Hepatocyte (in vitro differentiated cells): ENCODE data around the gene CAPN11. TPM values are rescaled to one million over a fixed set of nuclear protein-coding genes. Genes with fewer than 3 reads are reported as not detected.

Experiments
- DNase-seq: peaks from one replicate; pipeline ENCODE4 v3.0.0-alpha.2; 2016; ENCODE audit warnings: low spot score
- H2AFZ ChIP-seq: fragments of 200-600 bp; sonication (generic); 2 replicates; pipeline ENCODE4 v1.6.0; 2016; ENCODE audit warnings: antibody characterized with exemption, mild to moderate bottlenecking
- H3K27ac ChIP-seq: fragments of 200-600 bp; sonication (generic); 2 replicates; pipeline ENCODE4 v1.5.1; 2016; ENCODE audit warnings: mild to moderate bottlenecking
- H3K27me3 ChIP-seq: fragments of 200-600 bp; sonication (generic); 2 replicates; pipeline ENCODE4 v1.6.1; 2016
- H3K36me3 ChIP-seq: fragments of 200-600 bp; sonication (generic); replicated peaks from 2 replicates; pipeline ENCODE4 v1.5.1; 2016; ENCODE audit warnings: low read depth; ENCODE audit not compliant: insufficient read depth
- H3K4me1 ChIP-seq: fragments of 200-600 bp; sonication (generic); 2 replicates; pipeline ENCODE4 v1.5.1; 2016; ENCODE audit warnings: mild to moderate bottlenecking, moderate library complexity; ENCODE audit not compliant: insufficient read depth
- H3K4me2 ChIP-seq: fragments of 200-600 bp; sonication (generic); 2 replicates; pipeline ENCODE4 v1.6.0; 2016
- H3K4me3 ChIP-seq: fragments of 200-600 bp; sonication (generic); 2 replicates; pipeline ENCODE4 v1.5.1; 2016; ENCODE audit warnings: mild to moderate bottlenecking
- H3K79me2 ChIP-seq: fragments of 200-600 bp; sonication (generic); 2 replicates; pipeline ENCODE4 v1.6.0; 2017; ENCODE audit warnings: mild to moderate bottlenecking
- H3K9me2 ChIP-seq: fragments of 200-600 bp; sonication (generic); replicated peaks from 2 replicates; pipeline ENCODE4 v1.6.0; 2017; ENCODE audit warnings: mild to moderate bottlenecking; ENCODE audit not compliant: insufficient read depth
- H3K9me3 ChIP-seq: fragments of 200-600 bp; sonication (generic); 2 replicates; pipeline ENCODE4 v1.5.1; 2016; ENCODE audit warnings: low read depth, mild to moderate bottlenecking
- H4K20me1 ChIP-seq: fragments of 200-600 bp; sonication (generic); 2 replicates; pipeline ENCODE4 v1.6.0; 2016; ENCODE audit warnings: mild to moderate bottlenecking; ENCODE audit not compliant: insufficient read depth, poor library complexity, severe bottlenecking
- CTCF ChIP-seq: fragments of 200-600 bp; sonication (generic); IDR thresholded peaks from 2 replicates; pipeline ENCODE4 v1.5.1; 2016; ENCODE audit warnings: antibody characterized with exemption, mild to moderate bottlenecking; ENCODE audit not compliant: poor library complexity
- EZH2 ChIP-seq: fragments of 200-600 bp; sonication (generic); IDR thresholded peaks from 2 replicates; pipeline ENCODE4 v1.6.1; 2016; ENCODE audit warnings: antibody characterized with exemption, mild to moderate bottlenecking, borderline replicate concordance
- EZH2phosphoT487 ChIP-seq: fragments of 200-600 bp; sonication (generic); IDR thresholded peaks from one replicate; pipeline ENCODE4 v1.6.1; 2018; ENCODE audit warnings: antibody characterized with exemption, mild to moderate bottlenecking, low read depth, moderate library complexity; ENCODE audit not compliant: unreplicated experiment, severe bottlenecking
- WGBS: methylation state at CpG from one replicate; pipeline ENCODE4 v1.1.6; 2016; ENCODE audit warnings: low lambda C conversion rate; ENCODE audit errors: missing lambda C conversion rate; 5-methylcytosine and 5-hydroxymethylcytosine counted together
- polyA plus RNA-seq: library from polyadenylated mRNA; unstranded; fragments of >200 nt; fragmentation: Nextera tagmentation; extraction: Ambion mirVana; gene quantifications from 2 replicates; pipeline ENCODE4 v1.2.1, GENCODE V29; 2016
- total RNA-seq: library from RNA; depleted of rRNA; stranded (reverse); fragments of >200 nt; gene quantifications from 2 replicates; pipeline ENCODE4 v1.2.3, GENCODE V29; 2014

The CAPN11 gene
- total RNA-seq = 0.16 and 0.23 TPM in 2 replicates
- polyA plus RNA-seq = 0.13 and 0.39 TPM in 2 replicates

- H3K79me2 ChIP-seq = no peaks in the 10 kb centered on the region
- H3K9me3 ChIP-seq = no peaks in the 10 kb centered on the region
- no peak within 1 kb of the TSS for H3K27ac ChIP-seq
- 81% methylated on average over 5 of the region's 5 CpGs for WGBS
- no peak within 1 kb of the TSS for H3K4me2 ChIP-seq
- peaks cover 18% of the 10 kb centered on the region for H3K4me1 ChIP-seq
- no peak within 1 kb of the TSS for H3K4me3 ChIP-seq
- no peaks in the 10 kb centered on the region for H3K9me2 ChIP-seq
- TF ChIP-seq EZH2 (no peak), CTCF (no peak), EZH2phosphoT487 (no peak)
- no peaks in the 10 kb centered on the region for H4K20me1 ChIP-seq
- H2AFZ ChIP-seq = no peak within 1 kb of the TSS
- no peaks in the 10 kb centered on the region for H3K27me3 ChIP-seq
- DNase-seq = no peak
- H3K36me3 ChIP-seq = no peaks in the 10 kb centered on the region
Observed at GRCh38 chr6:44158770-44159228, at the start of gene CAPN11. CAPN11 (plus strand) TSS chr6:44158820; CDS start chr6:44158849, 29 bp downstream.

- no peak overlapping the region for H3K27ac ChIP-seq
- H3K9me3 ChIP-seq = no peaks in the 10 kb centered on the region
- no peaks in the 10 kb centered on the region for H3K36me3 ChIP-seq
- no peak for TF ChIP-seq EZH2
- no peak for TF ChIP-seq CTCF
- no peak for TF ChIP-seq EZH2phosphoT487
- WGBS = 94% methylated on average over 10 of the region's 10 CpGs
- H4K20me1 ChIP-seq = no peaks in the 10 kb centered on the region
- no peak overlapping the region for H3K4me3 ChIP-seq
- no peaks in the 10 kb centered on the region for H3K9me2 ChIP-seq
- no peak overlapping the region for H3K4me2 ChIP-seq
- H3K4me1 ChIP-seq = peaks cover 21% of the 10 kb centered on the region
- DNase-seq = no peak
- no peaks in the 10 kb centered on the region for H3K27me3 ChIP-seq
- peaks cover 56% of the 10 kb centered on the region for H3K79me2 ChIP-seq
- no peak overlapping the region for H2AFZ ChIP-seq
Observed at GRCh38 chr6:44109212-44109611, 49.4 kb upstream of the CAPN11 start.

- Histone ChIP-seq H3K4me1 (peaks cover 21% of the 10 kb centered on the region), H4K20me1 (peaks cover under 1% of the 10 kb centered on the region), H2AFZ (no peak overlapping the region), H3K9me3 (no peaks in the 10 kb centered on the region), H3K4me2 (no peak overlapping the region), H3K79me2 (peaks cover 64% of the 10 kb centered on the region), H3K27me3 (no peaks in the 10 kb centered on the region), H3K4me3 (no peak overlapping the region), H3K36me3 (no peaks in the 10 kb centered on the region), H3K27ac (peak overlapping the region; percentile 93), H3K9me2 (no peaks in the 10 kb centered on the region)
- no peak for DNase-seq
- 96% methylated on average over 6 of the region's 6 CpGs for WGBS
- TF ChIP-seq CTCF (no peak), EZH2 (no peak), EZH2phosphoT487 (no peak)
Observed at GRCh38 chr6:44110005-44110676, 48.5 kb upstream of the CAPN11 start.
